WTC11 (cell line): ENCODE measurements around the gene AMBRA1. TPM values are rescaled to one million over a fixed set of nuclear protein-coding genes. Genes with fewer than 3 reads are reported as not detected.

Experiments
- ATAC-seq: fragments of 200-7000 bp; cut with Tn5 transposase; 2 replicates; pipeline ENCODE4 v1.10.0; 2021; ENCODE audit warnings: mild to moderate bottlenecking, moderate library complexity
- CTCF ChIA-PET: fragments of 300-600 bp; sonication (Branson Sonifier 250); formaldehyde crosslinking; loops from one replicate; lab custom pipeline; 2021; ENCODE audit warnings: antibody characterized with exemption; lab: Charles Lee
- POLR2A ChIA-PET: fragments of 350-600 bp; sonication (Branson Sonifier 250); formaldehyde crosslinking; loops from one replicate; lab custom pipeline; 2021; ENCODE audit warnings: antibody characterized with exemption; lab: Charles Lee
- DNase-seq: peaks from one replicate; pipeline ENCODE4 v3.0.0; 2021; ENCODE audit warnings: low spot score
- H3K27ac Mint-ChIP-seq: 2 replicates; pipeline ENCODE4 v1.8.0; 2021; ENCODE audit warnings: mixed read lengths
- H3K27me3 Mint-ChIP-seq: 2 replicates; pipeline ENCODE4 v1.8.0; 2021; ENCODE audit warnings: low read depth, mild to moderate bottlenecking, moderate library complexity, mixed read lengths
- H3K36me3 Mint-ChIP-seq: 2 replicates; pipeline ENCODE4 v1.8.0; 2021; ENCODE audit warnings: mixed read lengths
- H3K4me1 Mint-ChIP-seq: 2 replicates; pipeline ENCODE4 v1.8.0; 2022; ENCODE audit warnings: mixed read lengths
- H3K4me3 Mint-ChIP-seq: 2 replicates; pipeline ENCODE4 v1.8.0; 2021; ENCODE audit warnings: mild to moderate bottlenecking, moderate library complexity, mixed read lengths
- H3K9me3 Mint-ChIP-seq: 2 replicates; pipeline ENCODE4 v1.8.0; 2021; ENCODE audit warnings: mixed read lengths
- CREB1 ChIP-seq: sonication (generic); formaldehyde crosslinking; IDR thresholded peaks from 2 replicates; pipeline ENCODE4 v1.8.0; 2023; ENCODE audit warnings: mild to moderate bottlenecking, missing genetic modification reagents
- JUN ChIP-seq: sonication (generic); formaldehyde crosslinking; IDR thresholded peaks from 2 replicates; pipeline ENCODE4 v1.8.0; 2023; ENCODE audit warnings: mild to moderate bottlenecking, missing genetic modification reagents
- KAT7 ChIP-seq: sonication (generic); formaldehyde crosslinking; IDR thresholded peaks from 2 replicates; pipeline ENCODE4 v1.8.1; 2023; ENCODE audit warnings: missing genetic modification reagents, mild to moderate bottlenecking, borderline replicate concordance
- MYBL2 ChIP-seq: sonication (generic); formaldehyde crosslinking; IDR thresholded peaks from 2 replicates; pipeline ENCODE4 v1.8.1; 2023; ENCODE audit warnings: mild to moderate bottlenecking, moderate library complexity, missing genetic modification reagents
- NFE2L1 ChIP-seq: sonication (generic); formaldehyde crosslinking; IDR thresholded peaks from 2 replicates; pipeline ENCODE4 v1.8.1; 2023; ENCODE audit warnings: missing genetic modification reagents
- NR1H2 ChIP-seq: sonication (generic); formaldehyde crosslinking; IDR thresholded peaks from 2 replicates; pipeline ENCODE4 v1.9.0; 2021; ENCODE audit warnings: mild to moderate bottlenecking, moderate library complexity, missing genetic modification reagents
- OVOL2 ChIP-seq: fragments of 250-450 bp; sonication (Bioruptor Pico); IDR thresholded peaks from 2 replicates; pipeline ENCODE4 v1.9.0; 2021; ENCODE audit warnings: mild to moderate bottlenecking, borderline replicate concordance
- PRRX2 ChIP-seq: fragments of 250-450 bp; sonication (Bioruptor Pico); IDR thresholded peaks from 2 replicates; pipeline ENCODE4 v1.8.0; 2021; ENCODE audit warnings: mild to moderate bottlenecking
- RORB ChIP-seq: fragments of 250-450 bp; sonication (Bioruptor Pico); IDR thresholded peaks from 2 replicates; pipeline ENCODE4 v1.9.0; 2021; ENCODE audit warnings: mild to moderate bottlenecking
- SMAD3 ChIP-seq: sonication (generic); formaldehyde crosslinking; IDR thresholded peaks from 2 replicates; pipeline ENCODE4 v1.8.0; 2022; ENCODE audit warnings: missing genetic modification reagents, mild to moderate bottlenecking, borderline replicate concordance
- TCF7 ChIP-seq: sonication (generic); formaldehyde crosslinking; IDR thresholded peaks from 2 replicates; pipeline ENCODE4 v1.8.0; 2022; ENCODE audit warnings: mild to moderate bottlenecking, low read depth, missing genetic modification reagents, moderate library complexity
- TP53 ChIP-seq: sonication (generic); formaldehyde crosslinking; IDR thresholded peaks from 2 replicates; pipeline ENCODE4 v1.8.1; 2023; ENCODE audit warnings: mild to moderate bottlenecking, missing genetic modification reagents
- ZBTB21 ChIP-seq: sonication (generic); formaldehyde crosslinking; IDR thresholded peaks from 2 replicates; pipeline ENCODE4 v1.8.1; 2023; ENCODE audit warnings: mild to moderate bottlenecking, missing genetic modification reagents, borderline replicate concordance
- ZNF138 ChIP-seq: sonication (generic); formaldehyde crosslinking; conservative IDR thresholded peaks from 2 replicates; pipeline ENCODE4 v1.8.1; 2022; ENCODE audit warnings: mild to moderate bottlenecking, moderate library complexity, missing genetic modification reagents
- ZNF232 ChIP-seq: sonication (generic); formaldehyde crosslinking; IDR thresholded peaks from 2 replicates; pipeline ENCODE4 v1.8.0; 2022; ENCODE audit warnings: mild to moderate bottlenecking, missing genetic modification reagents
- ZNF423 ChIP-seq: fragments of 250-450 bp; sonication (Bioruptor Pico); IDR thresholded peaks from 2 replicates; pipeline ENCODE4 v2.1.2; 2022; ENCODE audit warnings: mild to moderate bottlenecking, moderate library complexity
- total RNA-seq: library from RNA; stranded (reverse); gene quantifications from 3 replicates; pipeline ENCODE4 v1.2.3, GENCODE V29; 2021
- TF ChIP-seq, protein P1 (sequence below): sonication (generic); formaldehyde crosslinking; IDR thresholded peaks from 2 replicates; pipeline ENCODE4 v1.8.1; 2022; ENCODE audit warnings: mild to moderate bottlenecking, missing genetic modification reagents, moderate library complexity, borderline replicate concordance
- TF ChIP-seq, protein P2 (sequence below): sonication (generic); formaldehyde crosslinking; IDR thresholded peaks from 2 replicates; pipeline ENCODE4 v1.8.0; 2022; ENCODE audit warnings: mild to moderate bottlenecking, missing genetic modification reagents
- TF ChIP-seq, protein P3 (sequence below): fragments of 250-450 bp; sonication (Bioruptor Pico); IDR thresholded peaks from 2 replicates; pipeline ENCODE4 v1.9.0; 2021; ENCODE audit warnings: mild to moderate bottlenecking
- TF ChIP-seq, protein P4 (sequence below): sonication (generic); formaldehyde crosslinking; IDR thresholded peaks from 2 replicates; pipeline ENCODE4 v1.8.0; 2023; ENCODE audit warnings: missing genetic modification reagents
- TF ChIP-seq, protein P5 (sequence below): sonication (generic); formaldehyde crosslinking; IDR thresholded peaks from 2 replicates; pipeline ENCODE4 v1.8.1; 2023; ENCODE audit warnings: mild to moderate bottlenecking, missing genetic modification reagents
- TF ChIP-seq, protein P6 (sequence below): fragments of 200-600 bp; IDR thresholded peaks from 2 replicates; pipeline ENCODE4 v1.8.0; 2022; ENCODE audit warnings: antibody characterized with exemption
- TF ChIP-seq, protein P7 (sequence below): fragments of 250-450 bp; sonication (Bioruptor Pico); IDR thresholded peaks from 2 replicates; pipeline ENCODE4 v2.1.2; 2022; ENCODE audit warnings: mild to moderate bottlenecking, moderate library complexity
- TF ChIP-seq, protein P8 (sequence below): sonication (generic); formaldehyde crosslinking; IDR thresholded peaks from 2 replicates; pipeline ENCODE4 v1.8.1; 2023; ENCODE audit warnings: mild to moderate bottlenecking, missing genetic modification reagents, moderate library complexity

The AMBRA1 gene
- total RNA-seq, 1 experiment from 2014 or later = 35.0 TPM

DNA sequence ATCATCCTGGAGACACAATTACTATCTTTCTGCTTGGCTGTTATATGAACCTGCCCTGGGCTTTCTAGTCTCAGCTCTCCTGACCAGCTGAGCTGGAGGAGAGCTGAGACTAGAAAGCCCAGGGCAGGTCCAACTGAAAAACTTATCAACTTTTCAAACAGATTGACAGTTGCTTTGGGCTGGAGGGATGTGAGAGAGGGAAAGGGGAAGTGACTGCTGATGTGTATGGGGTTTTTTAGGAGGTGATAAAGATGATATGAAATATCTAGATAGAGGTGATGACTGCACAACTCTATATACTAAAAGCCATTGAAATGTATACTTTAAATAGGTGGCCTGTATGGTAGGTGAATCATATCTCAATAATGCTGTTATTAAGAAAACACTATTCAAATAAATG lies 142.1 kb downstream of the AMBRA1 start (continued):
- TF ChIP-seq, protein P1, sequence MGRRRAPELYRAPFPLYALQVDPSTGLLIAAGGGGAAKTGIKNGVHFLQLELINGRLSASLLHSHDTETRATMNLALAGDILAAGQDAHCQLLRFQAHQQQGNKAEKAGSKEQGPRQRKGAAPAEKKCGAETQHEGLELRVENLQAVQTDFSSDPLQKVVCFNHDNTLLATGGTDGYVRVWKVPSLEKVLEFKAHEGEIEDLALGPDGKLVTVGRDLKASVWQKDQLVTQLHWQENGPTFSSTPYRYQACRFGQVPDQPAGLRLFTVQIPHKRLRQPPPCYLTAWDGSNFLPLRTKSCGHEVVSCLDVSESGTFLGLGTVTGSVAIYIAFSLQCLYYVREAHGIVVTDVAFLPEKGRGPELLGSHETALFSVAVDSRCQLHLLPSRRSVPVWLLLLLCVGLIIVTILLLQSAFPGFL (CRISPR knock-in tag) = no peak
- TF ChIP-seq, protein P2, sequence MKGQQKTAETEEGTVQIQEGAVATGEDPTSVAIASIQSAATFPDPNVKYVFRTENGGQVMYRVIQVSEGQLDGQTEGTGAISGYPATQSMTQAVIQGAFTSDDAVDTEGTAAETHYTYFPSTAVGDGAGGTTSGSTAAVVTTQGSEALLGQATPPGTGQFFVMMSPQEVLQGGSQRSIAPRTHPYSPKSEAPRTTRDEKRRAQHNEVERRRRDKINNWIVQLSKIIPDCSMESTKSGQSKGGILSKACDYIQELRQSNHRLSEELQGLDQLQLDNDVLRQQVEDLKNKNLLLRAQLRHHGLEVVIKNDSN (CRISPR knock-in tag) = no peak
- TF ChIP-seq, protein P3, sequence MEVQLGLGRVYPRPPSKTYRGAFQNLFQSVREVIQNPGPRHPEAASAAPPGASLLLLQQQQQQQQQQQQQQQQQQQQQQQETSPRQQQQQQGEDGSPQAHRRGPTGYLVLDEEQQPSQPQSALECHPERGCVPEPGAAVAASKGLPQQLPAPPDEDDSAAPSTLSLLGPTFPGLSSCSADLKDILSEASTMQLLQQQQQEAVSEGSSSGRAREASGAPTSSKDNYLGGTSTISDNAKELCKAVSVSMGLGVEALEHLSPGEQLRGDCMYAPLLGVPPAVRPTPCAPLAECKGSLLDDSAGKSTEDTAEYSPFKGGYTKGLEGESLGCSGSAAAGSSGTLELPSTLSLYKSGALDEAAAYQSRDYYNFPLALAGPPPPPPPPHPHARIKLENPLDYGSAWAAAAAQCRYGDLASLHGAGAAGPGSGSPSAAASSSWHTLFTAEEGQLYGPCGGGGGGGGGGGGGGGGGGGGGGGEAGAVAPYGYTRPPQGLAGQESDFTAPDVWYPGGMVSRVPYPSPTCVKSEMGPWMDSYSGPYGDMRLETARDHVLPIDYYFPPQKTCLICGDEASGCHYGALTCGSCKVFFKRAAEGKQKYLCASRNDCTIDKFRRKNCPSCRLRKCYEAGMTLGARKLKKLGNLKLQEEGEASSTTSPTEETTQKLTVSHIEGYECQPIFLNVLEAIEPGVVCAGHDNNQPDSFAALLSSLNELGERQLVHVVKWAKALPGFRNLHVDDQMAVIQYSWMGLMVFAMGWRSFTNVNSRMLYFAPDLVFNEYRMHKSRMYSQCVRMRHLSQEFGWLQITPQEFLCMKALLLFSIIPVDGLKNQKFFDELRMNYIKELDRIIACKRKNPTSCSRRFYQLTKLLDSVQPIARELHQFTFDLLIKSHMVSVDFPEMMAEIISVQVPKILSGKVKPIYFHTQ = no peak
- TF ChIP-seq RORB (no peak), ZNF138 (CRISPR knock-in tag) (no peak), ZNF232 (no peak), CREB1 (CRISPR knock-in tag) (no peak)
- TF ChIP-seq, all 79 proteins: peak for 0

DNA sequence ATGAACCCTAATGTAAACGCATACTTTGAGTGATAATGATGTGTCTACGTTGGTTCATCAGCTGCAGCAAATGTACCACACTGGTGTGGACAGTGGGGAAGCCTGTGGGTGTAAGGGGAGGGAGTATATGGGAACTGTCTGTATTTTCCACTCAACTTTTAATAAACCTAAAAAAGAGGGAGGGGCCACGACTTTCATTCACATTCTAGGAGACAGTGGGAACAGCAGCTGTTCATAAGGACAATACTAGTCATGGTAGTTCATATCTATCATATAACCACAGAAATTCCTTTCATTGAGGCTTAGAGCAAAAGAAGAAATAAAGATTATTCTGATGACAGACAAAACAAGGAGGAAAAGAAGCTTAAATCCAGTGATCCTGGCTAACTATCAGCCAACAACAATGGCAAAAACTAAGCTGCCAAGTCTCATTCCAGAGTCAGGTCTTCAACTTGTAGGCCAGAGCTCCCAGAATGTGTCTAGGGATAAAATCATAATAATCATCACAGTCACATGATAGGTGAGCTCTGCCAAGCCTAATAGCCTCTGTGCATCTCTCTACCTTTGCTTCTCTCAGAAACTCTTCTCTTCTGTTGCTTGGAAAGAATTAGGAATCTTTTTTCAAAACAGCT lies 142.9 kb downstream of the AMBRA1 start:
- TF ChIP-seq KAT7 (CRISPR knock-in tag) = no peak
- no peak for TF ChIP-seq OVOL2
- TF ChIP-seq NR1H2 (CRISPR knock-in tag) = no peak
- no peak for TF ChIP-seq ZNF423
- no peak for TF ChIP-seq ZBTB21
- TF ChIP-seq TP53 = no peak
- no peak for TF ChIP-seq JUN (CRISPR knock-in tag)
- TF ChIP-seq, all 79 proteins: peak for 0
- DNase-seq (no peak), ATAC-seq (no peak)
- POLR2A ChIA-PET = no interaction called here
- Mint-ChIP-seq H3K27ac (peak overlapping the region; percentile 11), H3K27me3 (no peaks in the 10 kb centered on the region; the same call in 1 of the 2 replicates), H3K9me3 (no peaks in the 10 kb centered on the region), H3K36me3 (peaks cover 2% of the 10 kb centered on the region; the same call in 1 of the 2 replicates), H3K4me3 (no peak overlapping the region), H3K4me1 (peaks cover 40% of the 10 kb centered on the region)
- CTCF ChIA-PET = interaction anchor here (0.7 to 2.5 kb wide), 7 partner anchors 18 to 172 kb away, joined by 3 to 13 read pairs (median 3); no protein-coding TSS in a partner anchor

DNA sequence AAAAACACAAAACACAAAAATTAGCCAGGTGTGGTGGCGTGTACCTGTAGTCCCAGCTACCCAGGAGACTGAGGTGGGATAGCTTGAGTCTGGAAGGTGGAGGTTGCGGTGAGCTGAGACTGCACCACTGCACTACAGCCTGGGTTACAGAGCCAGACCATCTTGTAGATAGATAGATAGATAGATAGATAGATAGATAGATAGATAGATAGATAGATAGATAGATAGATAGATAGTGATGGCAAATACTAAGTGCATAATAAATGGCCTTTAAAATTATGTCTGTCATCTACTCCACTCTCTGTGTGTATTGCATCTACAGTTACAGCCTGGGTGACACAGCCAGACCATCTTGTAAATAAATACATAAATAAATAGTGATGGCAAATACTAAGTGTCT lies 146.3 kb downstream of the AMBRA1 start:
- peaks cover 8% of the 10 kb centered on the region for H3K36me3 Mint-ChIP-seq
- no peaks in the 10 kb centered on the region for H3K9me3 Mint-ChIP-seq
- CTCF ChIA-PET = interaction anchor here (2.0 to 2.7 kb wide), 3 partner anchors 43 to 81 kb away, joined by 9 to 17 read pairs (median 14); no protein-coding TSS in a partner anchor
- TF ChIP-seq, protein P4, sequence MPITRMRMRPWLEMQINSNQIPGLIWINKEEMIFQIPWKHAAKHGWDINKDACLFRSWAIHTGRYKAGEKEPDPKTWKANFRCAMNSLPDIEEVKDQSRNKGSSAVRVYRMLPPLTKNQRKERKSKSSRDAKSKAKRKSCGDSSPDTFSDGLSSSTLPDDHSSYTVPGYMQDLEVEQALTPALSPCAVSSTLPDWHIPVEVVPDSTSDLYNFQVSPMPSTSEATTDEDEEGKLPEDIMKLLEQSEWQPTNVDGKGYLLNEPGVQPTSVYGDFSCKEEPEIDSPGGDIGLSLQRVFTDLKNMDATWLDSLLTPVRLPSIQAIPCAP (CRISPR knock-in tag) = no peak
- TF ChIP-seq NR1H2 (CRISPR knock-in tag) = no peak
- TF ChIP-seq MYBL2 (CRISPR knock-in tag) = no peak
- no peak for TF ChIP-seq NFE2L1
- TF ChIP-seq TCF7 (CRISPR knock-in tag) = no peak
- TF ChIP-seq, protein P5, sequence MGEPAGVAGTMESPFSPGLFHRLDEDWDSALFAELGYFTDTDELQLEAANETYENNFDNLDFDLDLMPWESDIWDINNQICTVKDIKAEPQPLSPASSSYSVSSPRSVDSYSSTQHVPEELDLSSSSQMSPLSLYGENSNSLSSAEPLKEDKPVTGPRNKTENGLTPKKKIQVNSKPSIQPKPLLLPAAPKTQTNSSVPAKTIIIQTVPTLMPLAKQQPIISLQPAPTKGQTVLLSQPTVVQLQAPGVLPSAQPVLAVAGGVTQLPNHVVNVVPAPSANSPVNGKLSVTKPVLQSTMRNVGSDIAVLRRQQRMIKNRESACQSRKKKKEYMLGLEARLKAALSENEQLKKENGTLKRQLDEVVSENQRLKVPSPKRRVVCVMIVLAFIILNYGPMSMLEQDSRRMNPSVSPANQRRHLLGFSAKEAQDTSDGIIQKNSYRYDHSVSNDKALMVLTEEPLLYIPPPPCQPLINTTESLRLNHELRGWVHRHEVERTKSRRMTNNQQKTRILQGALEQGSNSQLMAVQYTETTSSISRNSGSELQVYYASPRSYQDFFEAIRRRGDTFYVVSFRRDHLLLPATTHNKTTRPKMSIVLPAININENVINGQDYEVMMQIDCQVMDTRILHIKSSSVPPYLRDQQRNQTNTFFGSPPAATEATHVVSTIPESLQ = no peak
- no peak for TF ChIP-seq SMAD3 (CRISPR knock-in tag)
- TF ChIP-seq, protein P6, sequence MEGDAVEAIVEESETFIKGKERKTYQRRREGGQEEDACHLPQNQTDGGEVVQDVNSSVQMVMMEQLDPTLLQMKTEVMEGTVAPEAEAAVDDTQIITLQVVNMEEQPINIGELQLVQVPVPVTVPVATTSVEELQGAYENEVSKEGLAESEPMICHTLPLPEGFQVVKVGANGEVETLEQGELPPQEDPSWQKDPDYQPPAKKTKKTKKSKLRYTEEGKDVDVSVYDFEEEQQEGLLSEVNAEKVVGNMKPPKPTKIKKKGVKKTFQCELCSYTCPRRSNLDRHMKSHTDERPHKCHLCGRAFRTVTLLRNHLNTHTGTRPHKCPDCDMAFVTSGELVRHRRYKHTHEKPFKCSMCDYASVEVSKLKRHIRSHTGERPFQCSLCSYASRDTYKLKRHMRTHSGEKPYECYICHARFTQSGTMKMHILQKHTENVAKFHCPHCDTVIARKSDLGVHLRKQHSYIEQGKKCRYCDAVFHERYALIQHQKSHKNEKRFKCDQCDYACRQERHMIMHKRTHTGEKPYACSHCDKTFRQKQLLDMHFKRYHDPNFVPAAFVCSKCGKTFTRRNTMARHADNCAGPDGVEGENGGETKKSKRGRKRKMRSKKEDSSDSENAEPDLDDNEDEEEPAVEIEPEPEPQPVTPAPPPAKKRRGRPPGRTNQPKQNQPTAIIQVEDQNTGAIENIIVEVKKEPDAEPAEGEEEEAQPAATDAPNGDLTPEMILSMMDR = no peak
- no peak for TF ChIP-seq PRRX2
- TF ChIP-seq, protein P7, sequence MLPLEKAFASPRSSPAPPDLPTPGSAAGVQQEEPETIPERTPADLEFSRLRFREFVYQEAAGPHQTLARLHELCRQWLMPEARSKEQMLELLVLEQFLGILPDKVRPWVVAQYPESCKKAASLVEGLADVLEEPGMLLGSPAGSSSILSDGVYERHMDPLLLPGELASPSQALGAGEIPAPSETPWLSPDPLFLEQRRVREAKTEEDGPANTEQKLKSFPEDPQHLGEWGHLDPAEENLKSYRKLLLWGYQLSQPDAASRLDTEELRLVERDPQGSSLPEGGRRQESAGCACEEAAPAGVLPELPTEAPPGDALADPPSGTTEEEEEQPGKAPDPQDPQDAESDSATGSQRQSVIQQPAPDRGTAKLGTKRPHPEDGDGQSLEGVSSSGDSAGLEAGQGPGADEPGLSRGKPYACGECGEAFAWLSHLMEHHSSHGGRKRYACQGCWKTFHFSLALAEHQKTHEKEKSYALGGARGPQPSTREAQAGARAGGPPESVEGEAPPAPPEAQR (CRISPR knock-in tag) = no peak
- TF ChIP-seq, protein P8, sequence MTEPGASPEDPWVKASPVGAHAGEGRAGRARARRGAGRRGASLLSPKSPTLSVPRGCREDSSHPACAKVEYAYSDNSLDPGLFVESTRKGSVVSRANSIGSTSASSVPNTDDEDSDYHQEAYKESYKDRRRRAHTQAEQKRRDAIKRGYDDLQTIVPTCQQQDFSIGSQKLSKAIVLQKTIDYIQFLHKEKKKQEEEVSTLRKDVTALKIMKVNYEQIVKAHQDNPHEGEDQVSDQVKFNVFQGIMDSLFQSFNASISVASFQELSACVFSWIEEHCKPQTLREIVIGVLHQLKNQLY (CRISPR knock-in tag) = no peak

More for the DNA sequence above, 146.3 kb downstream of the AMBRA1 start:
- POLR2A ChIA-PET = no interaction called here
- Mint-ChIP-seq H3K27me3 (peaks cover 11% of the 10 kb centered on the region), H3K4me3 (no peak overlapping the region), H3K4me1 (peaks cover 38% of the 10 kb centered on the region), H3K27ac (no peak overlapping the region)
- no peak for DNase-seq
- no peak for ATAC-seq
